K562 (cell line): Measurements from ENCODE around the gene BST1. TPM values are rescaled to one million over a fixed set of nuclear protein-coding genes. Genes with fewer than 3 reads are reported as not detected.
A peak's percentile ranks its signal among the peaks of the same experiment; 100 is the strongest.

ENCODE experiments used
- ATAC-seq: fragments of 200-7000 bp; cut with Tn5 transposase; 3 replicates; pipeline ENCODE4 v1.9.1; 2020; ENCODE audit warnings: moderate library complexity
- BruUV-seq: library from RNA; stranded (reverse); fragments of 400-500 nt; replicated peaks from 2 replicates; lab custom pipeline; 2021; lab: Mats Ljungman, UMichigan
- CTCF ChIA-PET: fragments of 300-600 bp; formaldehyde crosslinking; extraction: SDS; loops from one replicate; lab custom pipeline; 2021; ENCODE audit warnings: low intra/inter-chr PET ratio; lab: Yijun Ruan, JAX
- POLR2A ChIA-PET: fragments of 300-600, 350-650 bp; sonication (Branson Sonifier 250); formaldehyde crosslinking; extraction: SDS; loops from one replicate; lab custom pipeline; 2021; ENCODE audit warnings: antibody characterized with exemption, inconsistent platforms; lab: Yijun Ruan, JAX
- DNase-seq, 4 experiments: peaks; one replicate each; pipeline versions ENCODE4 v3.0.0 to v3.0.0-alpha.2; 2011 to 2018; ENCODE audit warnings: low spot score in 3 of 4, mixed read lengths in 3 of 4; ENCODE audit errors: extremely low read depth in 1 of 4
- FAIRE-seq: peaks from 2 replicates; lab custom pipeline; 2011; peaks lifted over from hg19 to GRCh38; lab: Jason Lieb, UNC
- H2AFZ ChIP-seq: 2 replicates; pipeline ENCODE4 v1.6.0; 2011; ENCODE audit warnings: low read depth, low read length, control low read depth, inconsistent platforms
- H3K27ac ChIP-seq: fragments of 200-600 bp; 3 replicates; pipeline ENCODE4 v1.8.0; 2011; ENCODE audit warnings: low read depth, mild to moderate bottlenecking, control low read depth, inconsistent platforms, low read length, moderate library complexity, mixed read lengths; ENCODE audit errors: extremely low read depth
- H3K27me3 ChIP-seq, 2 experiments: fragments of 300-600 bp in 1 of 2; 2 replicates in 1 of 2; 3 replicates in 1 of 2; pipeline versions ENCODE4 v1.6.0 to v1.8.0; 2011; ENCODE audit warnings: inconsistent platforms in 2 of 2, low read length in 2 of 2, mild to moderate bottlenecking in 1 of 2, mixed read lengths in 1 of 2, moderate library complexity in 1 of 2; ENCODE audit not compliant: control insufficient read depth in 2 of 2, insufficient read depth in 2 of 2
- H3K36me3 ChIP-seq: fragments of 300-600 bp; 3 replicates; pipeline ENCODE4 v1.8.0; 2011; ENCODE audit warnings: mild to moderate bottlenecking, low read length, inconsistent platforms; ENCODE audit not compliant: control insufficient read depth, insufficient read depth
- H3K4me1 ChIP-seq, 2 experiments: fragments of 200-600 bp in 1 of 2; replicated peaks in 1 of 2; 2 replicates in 1 of 2; 3 replicates in 1 of 2; pipeline versions ENCODE4 v1.5.1 to v1.8.0; 2011; ENCODE audit warnings: inconsistent platforms in 2 of 2, low read length in 2 of 2, mild to moderate bottlenecking in 1 of 2, mixed read lengths in 1 of 2, moderate library complexity in 1 of 2; ENCODE audit not compliant: control insufficient read depth in 2 of 2, insufficient read depth in 2 of 2
- H3K4me2 ChIP-seq: 2 replicates; pipeline ENCODE4 v1.6.1; 2011; ENCODE audit warnings: low read length, control low read depth, inconsistent platforms, mixed read lengths; ENCODE audit not compliant: insufficient read depth
- H3K4me3 ChIP-seq: fragments of 200-600 bp; sonication (generic), shearing (Covaris generic); 2 replicates; pipeline ENCODE4 v1.5.1; 2016; ENCODE audit warnings: control low read depth, inconsistent platforms
- H3K79me2 ChIP-seq: fragments of 200-600 bp; 3 replicates; pipeline ENCODE4 v1.8.0; 2011; ENCODE audit warnings: low read length, inconsistent platforms; ENCODE audit not compliant: control insufficient read depth, insufficient read depth
- H3K9ac ChIP-seq, 2 experiments: 2 replicates each; pipeline versions ENCODE4 v1.6.0 to v1.6.1; 2011; ENCODE audit warnings: low read depth in 2 of 2, low read length in 2 of 2, control low read depth in 1 of 2, inconsistent platforms in 1 of 2, mild to moderate bottlenecking in 1 of 2, mixed read lengths in 1 of 2; ENCODE audit not compliant: insufficient read depth in 1 of 2
- H3K9me1 ChIP-seq: one replicate; pipeline ENCODE4 v1.6.0; 2011; ENCODE audit warnings: inconsistent platforms, mild to moderate bottlenecking, low read length, moderate library complexity; ENCODE audit not compliant: control insufficient read depth, insufficient read depth
- H3K9me3 ChIP-seq: replicated peaks from 2 replicates; pipeline ENCODE4 v1.5.1; 2011; ENCODE audit warnings: low read depth, low read length, inconsistent platforms; ENCODE audit not compliant: control insufficient read depth, insufficient read depth
- H4K20me1 ChIP-seq: replicated peaks from 2 replicates; pipeline ENCODE4 v1.6.1; 2011; ENCODE audit warnings: low read length, inconsistent platforms, mixed read lengths; ENCODE audit not compliant: control insufficient read depth, insufficient read depth
- ATF1 ChIP-seq, 2 experiments: fragments of 450-650 bp in 1 of 2; IDR thresholded peaks; 2 replicates each; pipeline ENCODE4 v1.6.1; 2016; ENCODE audit warnings: missing compliant biosample characterization in 1 of 2, missing genetic modification characterization in 1 of 2
- BRD9 ChIP-seq: fragments of 450-650 bp; IDR thresholded peaks from 2 replicates; pipeline ENCODE4 v1.6.1; 2018; ENCODE audit warnings: low read depth; ENCODE audit not compliant: partially characterized antibody
- CBX3 ChIP-seq, 2 experiments: IDR thresholded peaks; 1 replicate in 1 of 2; 2 replicates in 1 of 2; pipeline ENCODE4 v1.6.1; 2012; ENCODE audit warnings: inconsistent platforms in 2 of 2, low read length in 2 of 2, borderline replicate concordance in 1 of 2, control low read depth in 1 of 2
- ETV1 ChIP-seq: fragments of 450-650 bp; conservative IDR thresholded peaks from 2 replicates; pipeline ENCODE4 v1.6.1; 2016; ENCODE audit warnings: missing genetic modification characterization, control low read depth, low read depth, missing compliant biosample characterization
- NCOA1 ChIP-seq: fragments of 450-650 bp; IDR thresholded peaks from 2 replicates; pipeline ENCODE4 v1.6.1; 2016; ENCODE audit warnings: low read depth
- PCBP1 ChIP-seq: fragments of 200-400 bp; formaldehyde crosslinking; IDR thresholded peaks from 2 replicates; pipeline ENCODE4 v1.6.1; 2018; ENCODE audit warnings: mild to moderate bottlenecking, low read depth, low read length; ENCODE audit not compliant: poor library complexity, severe bottlenecking
- PHB ChIP-seq: fragments of 250-450 bp; sonication (Bioruptor Pico); IDR thresholded peaks from 2 replicates; pipeline ENCODE4 v1.5.0; 2021
- RUNX1 ChIP-seq: sonication (generic); IDR thresholded peaks from 2 replicates; pipeline ENCODE4 v1.6.1; 2016; ENCODE audit warnings: antibody characterized with exemption, low read depth
- TCFL5 ChIP-seq: fragments of 250-450 bp; sonication (Bioruptor Pico); conservative IDR thresholded peaks from 2 replicates; pipeline ENCODE4 v1.6.1; 2021; ENCODE audit warnings: mild to moderate bottlenecking, moderate library complexity, matching md5 sums
- ZNF232 ChIP-seq: sonication (generic); formaldehyde crosslinking; IDR thresholded peaks from 2 replicates; pipeline ENCODE4 v1.8.0; 2022; ENCODE audit warnings: mild to moderate bottlenecking, missing genetic modification reagents
- ZNF717 ChIP-seq: fragments of 250-450 bp; sonication (Bioruptor Pico); IDR thresholded peaks from 2 replicates; pipeline ENCODE4 v1.5.0; 2021
- ZNF830 ChIP-seq: fragments of 250-450 bp; sonication (Bioruptor Pico); IDR thresholded peaks from 2 replicates; pipeline ENCODE4 v1.5.0; 2021; ENCODE audit warnings: mild to moderate bottlenecking
- WGBS: fragments of 100-300 bp; shearing (Covaris generic); methylation state at CpG from one replicate; pipeline ENCODE4 v1.1.6; 2016; ENCODE audit warnings: low coverage, mixed read lengths; ENCODE audit not compliant: insufficient coverage; ENCODE audit errors: missing lambda C conversion rate; 5-methylcytosine and 5-hydroxymethylcytosine counted together
- in situ Hi-C: fragments of 300-500 bp; cut with MboI; formaldehyde crosslinking; loops from 4 replicates; pipeline ENCODE4 v1.15.0; 2018; ENCODE audit warnings: inconsistent platforms, mixed read lengths
- intact Hi-C: fragments of 100-400 bp; cut with micrococcal nuclease; formaldehyde crosslinking; loops from 2 replicates; pipeline ENCODE4 v1.14.2; 2022
- polyA plus RNA-seq, 8 experiments: library from polyadenylated mRNA; depleted of rRNA in 4 of 8; stranded (reverse) in 5 of 8; unstranded in 3 of 8; fragments of >200 nt; fragmentation: Nextera tagmentation in 2 of 8; fragmentation: Illumina TruSeq in 1 of 8; extraction: Ambion mirVana in 2 of 8; extraction: Trizol in 1 of 8; gene quantifications; 2 replicates each; pipeline versions ENCODE4 v1.2.1 to v1.2.3, GENCODE V29; 2011 to 2014; ENCODE audit warnings: inconsistent platforms in 1 of 8, missing spikeins in 1 of 8
- total RNA-seq, 7 experiments: library from RNA; depleted of rRNA in 6 of 7; stranded (reverse); fragments of >200 nt in 6 of 7; fragmentation: Illumina TruSeq in 2 of 7; extraction: Trizol in 2 of 7; gene quantifications; 2 replicates each; pipeline versions ENCODE4 v1.2.1 to v1.2.3, GENCODE V29; 2011 to 2021; ENCODE audit warnings: low replicate concordance in 1 of 7
- TF ChIP-seq, protein P1 (sequence below): fragments of 250-450 bp; sonication (Bioruptor Pico); IDR thresholded peaks from 2 replicates; pipeline ENCODE4 v1.8.0; 2021; ENCODE audit warnings: moderate library complexity, mild to moderate bottlenecking, inconsistent platforms
- TF ChIP-seq, protein P2 (sequence below): fragments of 250-450 bp; sonication (Bioruptor Pico); IDR thresholded peaks from 2 replicates; pipeline ENCODE4 v1.5.0; 2021
- TF ChIP-seq, protein P3 (sequence below): fragments of 450-650 bp; formaldehyde crosslinking; IDR thresholded peaks from 2 replicates; pipeline ENCODE4 v1.4.0; 2020; ENCODE audit warnings: mild to moderate bottlenecking, mixed read lengths
- TF ChIP-seq, protein P4 (sequence below): sonication (generic); formaldehyde crosslinking; IDR thresholded peaks from 2 replicates; pipeline ENCODE4 v1.8.0; 2022; ENCODE audit warnings: missing genetic modification reagents, mild to moderate bottlenecking, moderate library complexity, borderline replicate concordance
- TF ChIP-seq, protein P5 (sequence below): sonication (generic); IDR thresholded peaks from 2 replicates; pipeline ENCODE4 v1.6.1; 2016

BST1 gene
- total and polyA plus RNA-seq, 9 of the 15 experiments (the other 6 are each of a cell fraction or from before 2014, with no cell fraction given) = 0.04 to 0.38 (median 0.07) TPM; not detected in 6

DNA sequence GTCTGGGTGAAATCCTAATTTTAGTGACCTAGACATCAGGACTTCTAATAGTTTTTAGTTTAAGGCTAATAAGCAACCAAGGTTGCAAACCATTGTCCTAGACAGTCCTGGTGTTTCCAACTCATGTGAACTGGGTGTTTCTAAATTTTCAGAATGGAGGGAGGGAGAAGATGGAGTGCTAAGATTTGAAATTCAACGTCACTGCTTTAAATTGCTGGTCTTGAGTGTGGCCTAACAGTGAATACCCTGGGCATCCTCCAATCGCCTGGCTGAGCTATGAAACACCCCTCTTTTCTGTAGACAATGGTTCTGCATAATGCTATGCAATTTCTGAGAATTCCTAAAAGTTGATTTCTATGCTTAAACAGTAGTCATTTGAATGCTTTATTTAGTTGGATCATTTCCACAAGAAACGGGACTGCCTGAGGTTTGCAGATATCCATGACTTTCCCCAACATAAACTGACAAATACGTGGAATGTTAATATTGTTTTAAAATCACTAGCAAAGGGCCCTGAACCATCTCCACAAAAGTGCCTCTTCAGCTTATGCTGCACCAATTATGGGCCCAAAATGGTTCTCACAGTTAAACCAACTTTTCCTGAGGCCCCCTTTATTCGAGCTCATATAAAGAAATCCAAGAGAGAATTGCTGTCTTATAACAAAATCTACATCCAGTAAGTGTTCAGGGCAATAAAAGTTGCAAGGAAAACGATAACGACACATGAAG, 48.8 kb upstream of the BST1 start:
- CTCF ChIA-PET = no interaction called here
- Histone ChIP-seq H3K9ac (peak overlapping the region; percentile 82 to 95), H3K36me3 (peaks cover 7% of the 10 kb centered on the region; the same call in 1 of the 3 replicates), H2AFZ (peak overlapping the region; percentile 73), H3K79me2 (peaks cover 58% of the 10 kb centered on the region), H3K4me3 (peak overlapping the region; percentile 84), H3K9me1 (no peaks in the 10 kb centered on the region), H3K9me3 (0 out of 2 replicates have a peak, but pooled peaks cover 3% of the 10 kb centered on the region), H3K27me3 (no peaks in the 10 kb centered on the region), H3K4me1 (peaks cover 15 to 21% of the 10 kb centered on the region in 2 experiments), H3K27ac (peak overlapping the region; percentile 81), H3K4me2 (peak overlapping the region; percentile 82), H4K20me1 (no peaks in the 10 kb centered on the region)
- in situ Hi-C loops (loop anchor here (25.0 kb wide), 1 partner anchor 642 kb away; the partner anchor contains the start of gene CPEB2), intact Hi-C loops (loop anchor here (1.0 to 10.0 kb wide), 6 partner anchors 27 to 649 kb away; partner anchors contain the start of genes CPEB2, FAM200B and TAPT1)
- DNase-seq (peak; percentile 22 to 80 (median 47)), ATAC-seq (peak; percentile 76), FAIRE-seq (peak; percentile 88)
- 2% methylated on average over 7 of the region's 7 CpGs for WGBS
- BruUV-seq = TSS peak; percentile 52
- POLR2A ChIA-PET = interaction anchor here (0.7 to 1.6 kb wide), 6 partner anchors 9 to 59 kb away, joined by 3 to 9 read pairs (median 3); partner anchors contain the start of gene FAM200B
- TF ChIP-seq, protein P1, sequence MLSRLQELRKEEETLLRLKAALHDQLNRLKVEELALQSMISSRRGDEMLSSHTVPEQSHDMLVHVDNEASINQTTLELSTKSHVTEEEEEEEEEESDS = no peak
- TF ChIP-seq, protein P2, sequence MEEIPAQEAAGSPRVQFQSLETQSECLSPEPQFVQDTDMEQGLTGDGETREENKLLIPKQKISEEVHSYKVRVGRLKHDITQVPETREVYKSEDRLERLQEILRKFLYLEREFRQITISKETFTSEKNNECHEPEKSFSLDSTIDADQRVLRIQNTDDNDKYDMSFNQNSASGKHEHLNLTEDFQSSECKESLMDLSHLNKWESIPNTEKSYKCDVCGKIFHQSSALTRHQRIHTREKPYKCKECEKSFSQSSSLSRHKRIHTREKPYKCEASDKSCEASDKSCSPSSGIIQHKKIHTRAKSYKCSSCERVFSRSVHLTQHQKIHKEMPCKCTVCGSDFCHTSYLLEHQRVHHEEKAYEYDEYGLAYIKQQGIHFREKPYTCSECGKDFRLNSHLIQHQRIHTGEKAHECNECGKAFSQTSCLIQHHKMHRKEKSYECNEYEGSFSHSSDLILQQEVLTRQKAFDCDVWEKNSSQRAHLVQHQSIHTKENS (CRISPR knock-in tag) = no peak
- TF ChIP-seq, protein P3, sequence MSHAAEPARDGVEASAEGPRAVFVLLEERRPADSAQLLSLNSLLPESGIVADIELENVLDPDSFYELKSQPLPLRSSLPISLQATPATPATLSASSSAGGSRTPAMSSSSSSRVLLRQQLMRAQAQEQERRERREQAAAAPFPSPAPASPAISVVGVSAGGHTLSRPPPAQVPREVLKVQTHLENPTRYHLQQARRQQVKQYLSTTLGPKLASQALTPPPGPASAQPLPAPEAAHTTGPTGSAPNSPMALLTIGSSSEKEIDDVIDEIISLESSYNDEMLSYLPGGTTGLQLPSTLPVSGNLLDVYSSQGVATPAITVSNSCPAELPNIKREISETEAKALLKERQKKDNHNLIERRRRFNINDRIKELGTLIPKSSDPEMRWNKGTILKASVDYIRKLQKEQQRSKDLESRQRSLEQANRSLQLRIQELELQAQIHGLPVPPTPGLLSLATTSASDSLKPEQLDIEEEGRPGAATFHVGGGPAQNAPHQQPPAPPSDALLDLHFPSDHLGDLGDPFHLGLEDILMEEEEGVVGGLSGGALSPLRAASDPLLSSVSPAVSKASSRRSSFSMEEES = no peak
- TF ChIP-seq ZNF717 (CRISPR knock-in tag) (no peak), ETV1 (tag) (no peak), BRD9 (no peak), RUNX1 (no peak), CBX3 (IDR thresholded peaks at IDR 0.05; ENCODE audit: borderline replicate concordance in 1 of 2, low read length in 2 of 2) (no peak), ZNF830 (CRISPR knock-in tag) (no peak), TCFL5 (CRISPR knock-in tag) (no peak), ATF1 (CRISPR knock-in tag; IDR thresholded peaks at IDR 0.05) (no peak), ATF1 (tag; IDR thresholded peaks at IDR 0.05) (peak; percentile 84), ZNF232 (no peak), PCBP1 (no peak), NCOA1 (no peak), PHB (CRISPR knock-in tag) (no peak)
- TF ChIP-seq, protein P4, sequence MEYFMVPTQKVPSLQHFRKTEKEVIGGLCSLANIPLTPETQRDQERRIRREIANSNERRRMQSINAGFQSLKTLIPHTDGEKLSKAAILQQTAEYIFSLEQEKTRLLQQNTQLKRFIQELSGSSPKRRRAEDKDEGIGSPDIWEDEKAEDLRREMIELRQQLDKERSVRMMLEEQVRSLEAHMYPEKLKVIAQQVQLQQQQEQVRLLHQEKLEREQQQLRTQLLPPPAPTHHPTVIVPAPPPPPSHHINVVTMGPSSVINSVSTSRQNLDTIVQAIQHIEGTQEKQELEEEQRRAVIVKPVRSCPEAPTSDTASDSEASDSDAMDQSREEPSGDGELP = no peak
- TF ChIP-seq, protein P5, sequence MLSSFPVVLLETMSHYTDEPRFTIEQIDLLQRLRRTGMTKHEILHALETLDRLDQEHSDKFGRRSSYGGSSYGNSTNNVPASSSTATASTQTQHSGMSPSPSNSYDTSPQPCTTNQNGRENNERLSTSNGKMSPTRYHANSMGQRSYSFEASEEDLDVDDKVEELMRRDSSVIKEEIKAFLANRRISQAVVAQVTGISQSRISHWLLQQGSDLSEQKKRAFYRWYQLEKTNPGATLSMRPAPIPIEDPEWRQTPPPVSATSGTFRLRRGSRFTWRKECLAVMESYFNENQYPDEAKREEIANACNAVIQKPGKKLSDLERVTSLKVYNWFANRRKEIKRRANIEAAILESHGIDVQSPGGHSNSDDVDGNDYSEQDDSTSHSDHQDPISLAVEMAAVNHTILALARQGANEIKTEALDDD = peak; percentile 22; the same call in 1 of the 2 replicates
